SH-SY5Y (cell line): Measurements from ENCODE around the gene CALML4.

ENCODE experiments used
- GATA2 ChIP-seq: IDR thresholded peaks from 2 replicates; pipeline ENCODE4 v1.6.1; 2011; ENCODE audit warnings: mild to moderate bottlenecking, low read depth, low read length
- GATA3 ChIP-seq: IDR thresholded peaks from 2 replicates; pipeline ENCODE4 v1.6.1; 2011; ENCODE audit warnings: low read depth, mild to moderate bottlenecking, low read length, moderate library complexity

- TF ChIP-seq GATA2: no peak
- no peak for TF ChIP-seq GATA3
Observed at GRCh38 chr15:68203486-68203885, 1.6 kb downstream of the CALML4 start.
